IPS DF 19.7 (cell line): ENCODE measurements around the gene MS4A5.

Source experiments
- DNase-seq: peaks from one replicate; pipeline ENCODE4 v3.0.0-alpha.2; 2013; ENCODE audit warnings: low read depth, low spot score

The MS4A5 gene

DNA sequence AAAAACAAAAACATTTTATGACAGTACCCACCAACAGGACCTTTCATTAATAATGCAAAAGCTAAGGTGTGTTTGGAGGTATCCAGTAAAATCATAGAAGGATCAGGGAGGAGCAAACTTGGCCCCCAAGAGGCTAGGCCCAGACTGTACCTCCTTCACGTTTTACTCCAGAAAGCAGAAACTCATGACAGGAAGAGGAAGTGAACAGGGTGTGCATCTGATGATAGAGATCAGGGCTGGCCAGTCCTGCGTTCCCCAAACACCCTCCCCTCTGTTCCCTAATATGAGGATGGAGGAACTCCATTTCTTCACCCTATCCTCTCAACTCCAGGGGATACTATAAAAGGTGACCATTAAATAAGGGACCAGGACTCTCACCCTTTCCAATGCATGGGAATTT lies 53.0 kb downstream of the MS4A5 start:
- no peak for DNase-seq

DNA sequence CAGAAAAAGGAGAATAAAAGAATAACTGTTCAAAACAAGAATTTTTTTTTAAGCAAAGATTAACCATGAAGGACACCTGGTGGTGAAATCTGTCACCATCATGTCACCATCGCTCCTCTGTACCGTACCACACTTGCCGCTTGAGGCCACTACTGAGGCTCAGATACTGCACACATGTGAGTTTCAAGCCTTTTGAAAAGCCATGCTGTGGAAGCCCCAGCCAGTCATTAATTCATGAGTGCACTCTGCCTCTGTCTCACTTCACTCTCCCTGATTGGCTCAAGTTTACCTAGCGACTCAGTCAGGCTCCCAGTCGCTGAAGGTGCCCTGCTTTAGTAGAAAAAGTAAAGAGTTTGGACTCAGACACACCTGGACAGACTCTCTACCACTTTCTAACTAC lies 56.6 kb downstream of the MS4A5 start:
- peak; percentile 45 for DNase-seq

DNA sequence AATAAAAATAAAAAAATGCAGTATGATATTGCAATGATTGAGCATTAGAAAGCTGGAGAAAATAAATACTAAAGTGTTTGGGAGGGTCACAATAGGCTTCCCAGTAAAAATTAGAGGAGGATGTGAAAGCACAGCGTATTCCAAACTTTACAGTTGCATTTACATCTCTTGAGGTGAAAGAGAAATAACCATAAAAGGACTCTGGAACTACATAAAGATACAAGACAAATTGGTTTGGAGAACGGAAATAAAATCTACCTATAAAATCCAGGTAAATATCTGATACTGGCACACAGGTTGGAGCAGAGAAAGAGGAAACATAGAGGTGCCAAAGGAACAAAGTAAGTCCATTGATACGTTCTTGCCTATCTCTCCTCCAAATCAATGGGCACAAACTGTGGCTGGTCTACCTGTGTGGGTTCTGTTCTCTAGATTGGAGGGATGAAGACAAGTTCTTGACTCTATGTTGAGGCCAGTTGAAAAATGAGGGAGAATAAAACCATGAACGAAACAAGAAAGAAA lies 63.2 kb downstream of the MS4A5 start, which contains the start of gene MS4A12:
Gene MS4A12 (plus strand): TSS at position 291 of the 522 bp plus-strand sequence. CDS start 4,541 bp downstream, outside the sequence.
- DNase-seq: no peak

DNA sequence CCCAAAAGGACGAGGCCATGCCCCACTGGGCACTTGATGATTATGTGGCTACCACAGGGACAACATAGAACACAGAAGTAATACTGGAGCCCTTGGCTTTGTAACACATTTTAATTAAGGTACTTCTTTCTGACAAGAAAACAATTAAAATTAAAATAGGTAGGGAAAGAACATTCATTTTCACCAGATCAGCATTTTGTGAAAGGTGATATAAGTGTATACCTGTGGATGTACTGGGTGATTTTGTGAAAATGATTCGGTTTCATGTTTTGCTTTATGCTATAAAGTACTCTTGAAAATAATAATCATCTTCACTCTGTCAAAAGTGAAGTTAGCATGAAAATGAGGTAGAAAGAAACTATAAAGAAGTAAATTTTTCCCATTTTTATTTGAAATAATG lies 64.1 kb downstream of the MS4A5 start:
- DNase-seq: no peak
